OCI-LY1 (cell line): Measurements from ENCODE around the gene UTS2R.

Source experiments
- H2AFZ ChIP-seq: fragments of 200-600 bp; sonication (generic), shearing (Covaris generic); 2 replicates; pipeline ENCODE4 v1.6.0; 2014; ENCODE audit warnings: antibody characterized with exemption, mild to moderate bottlenecking, low read length
- H3F3A ChIP-seq: fragments of 200-600 bp; sonication (generic), shearing (Covaris generic); 2 replicates; pipeline ENCODE4 v1.6.0; 2014; ENCODE audit warnings: mild to moderate bottlenecking, antibody characterized with exemption, low read length, moderate library complexity; ENCODE audit not compliant: insufficient read depth
- H3K27ac ChIP-seq: fragments of 200-600 bp; sonication (generic); 2 replicates; pipeline ENCODE4 v1.5.1; 2014; ENCODE audit warnings: low read length, mixed run types, mild to moderate bottlenecking, low read depth; ENCODE audit not compliant: poor library complexity, severe bottlenecking
- H3K27me3 ChIP-seq: fragments of 200-600 bp; sonication (generic); 2 replicates; pipeline ENCODE4 v1.6.0; 2014; ENCODE audit warnings: antibody characterized with exemption, mild to moderate bottlenecking, low read length, moderate library complexity; ENCODE audit not compliant: insufficient read depth
- H3K36me3 ChIP-seq: fragments of 200-600 bp; sonication (generic); 2 replicates; pipeline ENCODE4 v1.6.1; 2014; ENCODE audit warnings: mild to moderate bottlenecking, antibody characterized with exemption, low read length, moderate library complexity, mixed read lengths; ENCODE audit not compliant: insufficient read depth
- H3K4me1 ChIP-seq: fragments of 200-600 bp; sonication (generic); 2 replicates; pipeline ENCODE4 v1.5.1; 2014; ENCODE audit warnings: mild to moderate bottlenecking, low read length, moderate library complexity; ENCODE audit not compliant: insufficient read depth, severe bottlenecking
- H3K4me2 ChIP-seq: fragments of 200-600 bp; sonication (generic), shearing (Covaris generic); 2 replicates; pipeline ENCODE4 v1.6.1; 2014; ENCODE audit warnings: low read length
- H3K4me3 ChIP-seq: fragments of 200-600 bp; sonication (generic); 2 replicates; pipeline ENCODE4 v1.5.1; 2014; ENCODE audit warnings: low read length, low read depth, mild to moderate bottlenecking, mixed read lengths; ENCODE audit not compliant: poor library complexity, severe bottlenecking
- H3K79me2 ChIP-seq: fragments of 200-600 bp; shearing (Covaris generic); 2 replicates; pipeline ENCODE4 v1.6.1; 2016; ENCODE audit warnings: mixed run types, low read length, mixed read lengths; ENCODE audit not compliant: insufficient read depth
- H3K9ac ChIP-seq: fragments of 200-600 bp; sonication (generic), shearing (Covaris generic); 2 replicates; pipeline ENCODE4 v1.6.1; 2014; ENCODE audit warnings: mild to moderate bottlenecking, low read length, mixed read lengths
- H3K9me2 ChIP-seq: fragments of 200-600 bp; sonication (generic), shearing (Covaris generic); 2 replicates; pipeline ENCODE4 v1.6.1; 2014; ENCODE audit warnings: low read depth, mild to moderate bottlenecking, low read length, mixed read lengths
- H3K9me3 ChIP-seq: fragments of 200-600 bp; shearing (Covaris generic); 2 replicates; pipeline ENCODE4 v1.6.1; 2014; ENCODE audit warnings: low read length, mixed read lengths
- H4K20me1 ChIP-seq: fragments of 200-600 bp; sonication (generic), shearing (Covaris generic); 2 replicates; pipeline ENCODE4 v1.6.0; 2016; ENCODE audit warnings: mild to moderate bottlenecking, low read length; ENCODE audit not compliant: insufficient read depth
- CTCF ChIP-seq: fragments of 200-600 bp; sonication (generic), shearing (Covaris generic); IDR thresholded peaks from 2 replicates; pipeline ENCODE4 v1.5.1; 2017; ENCODE audit warnings: mild to moderate bottlenecking, antibody characterized with exemption, low read length, moderate library complexity, mixed read lengths
- EZH2 ChIP-seq: fragments of 200-600 bp; sonication (generic), shearing (Covaris generic); IDR thresholded peaks from 2 replicates; pipeline ENCODE4 v1.8.0; 2017; ENCODE audit warnings: borderline replicate concordance, mixed run types, mild to moderate bottlenecking, antibody characterized with exemption, low read length, moderate library complexity, mixed read lengths

Gene UTS2R

GRCh38 chr17:82403662-82404660 lies 32.4 kb downstream of the UTS2R start:
- no peak overlapping the region for H3K4me2 ChIP-seq

GRCh38 chr17:82405051-82405450 lies 33.5 kb downstream of the UTS2R start:
- Histone ChIP-seq H3K27ac (no peak overlapping the region), H3K36me3 (peaks cover 17% of the 10 kb centered on the region), H3K4me1 (peaks cover 9% of the 10 kb centered on the region), H3F3A (no peaks in the 10 kb centered on the region), H3K4me2 (no peak overlapping the region), H3K79me2 (no peaks in the 10 kb centered on the region), H3K4me3 (no peak overlapping the region), H3K27me3 (no peaks in the 10 kb centered on the region), H2AFZ (no peak overlapping the region), H3K9me3 (no peaks in the 10 kb centered on the region), H4K20me1 (no peaks in the 10 kb centered on the region), H3K9me2 (no peaks in the 10 kb centered on the region), H3K9ac (no peak overlapping the region)
- TF ChIP-seq EZH2 = no peak
- no peak for TF ChIP-seq CTCF

More at GRCh38 chr17:82403662-82404660, 32.4 kb downstream of the UTS2R start:
- H2AFZ ChIP-seq = no peak overlapping the region
- peaks cover 17% of the 10 kb centered on the region for H3K36me3 ChIP-seq
- TF ChIP-seq EZH2 (no peak), CTCF (no peak)
- no peak overlapping the region for H3K4me3 ChIP-seq
- no peak overlapping the region for H3K27ac ChIP-seq
- no peaks in the 10 kb centered on the region for H3K79me2 ChIP-seq
- H3K4me1 ChIP-seq = peaks cover 9% of the 10 kb centered on the region
- H3K9ac ChIP-seq = no peak overlapping the region
- H3F3A ChIP-seq = no peaks in the 10 kb centered on the region
- no peaks in the 10 kb centered on the region for H3K9me3 ChIP-seq
- H3K27me3 ChIP-seq = no peaks in the 10 kb centered on the region
- H3K9me2 ChIP-seq = no peaks in the 10 kb centered on the region
- no peaks in the 10 kb centered on the region for H4K20me1 ChIP-seq

- peaks cover 17% of the 10 kb centered on the region for H3K36me3 ChIP-seq
- no peaks in the 10 kb centered on the region for H3K9me3 ChIP-seq
- no peak overlapping the region for H3K27ac ChIP-seq
- H2AFZ ChIP-seq = no peak overlapping the region
- H3K9me2 ChIP-seq = no peaks in the 10 kb centered on the region
- no peak overlapping the region for H3K9ac ChIP-seq
- no peak overlapping the region for H3K4me3 ChIP-seq
- TF ChIP-seq CTCF (no peak), EZH2 (no peak)
- no peaks in the 10 kb centered on the region for H3F3A ChIP-seq
- no peaks in the 10 kb centered on the region for H4K20me1 ChIP-seq
- H3K4me1 ChIP-seq = peaks cover under 1% of the 10 kb centered on the region
- no peaks in the 10 kb centered on the region for H3K27me3 ChIP-seq
- no peaks in the 10 kb centered on the region for H3K79me2 ChIP-seq
- no peak overlapping the region for H3K4me2 ChIP-seq
Observed at GRCh38 chr17:82406131-82406671, 34.6 kb downstream of the UTS2R start.
